ENCODE measurements around the gene CFAP68. TPM values are rescaled to one million over a fixed set of nuclear protein-coding genes. Genes with fewer than 3 reads are reported as not detected.

Gene CFAP68
- total RNA-seq, result 16.1 TPM

GRCh38 chr11:111878849-111879636, at the start of gene CFAP68, which contains the start of gene FDXACB1:
Gene CFAP68, plus strand, starts transcription at chr11:111879541. Its CDS starts 20 bp downstream, at chr11:111879561.
Gene FDXACB1, minus strand, starts transcription at chr11:111879165. Its CDS starts 33 bp downstream, at chr11:111879132.
- peak; percentile 99 for DNase-seq

GRCh38 chr11:111833524-111833923, 45.8 kb upstream of the CFAP68 start:
- DNase-seq, result peak; percentile 68

GRCh38 chr11:111834432-111835163, 44.7 kb upstream of the CFAP68 start:
- DNase-seq, result no peak

GRCh38 chr11:111835665-111836064, 43.7 kb upstream of the CFAP68 start:
- DNase-seq, result no peak

GRCh38 chr11:111836162-111836561, 43.2 kb upstream of the CFAP68 start:
- DNase-seq, result no peak

- DNase-seq, result no peak
These were observed 42.6 kb upstream of the CFAP68 start for GRCh38 chr11:111836721-111837120.

GRCh38 chr11:111837366-111837891, 41.9 kb upstream of the CFAP68 start:
- DNase-seq, result no peak

- DNase-seq, result no peak
These were observed 41.3 kb upstream of the CFAP68 start for GRCh38 chr11:111838054-111838453.

GRCh38 chr11:111840143-111840542, 39.2 kb upstream of the CFAP68 start:
- no peak for DNase-seq

GRCh38 chr11:111841370-111842053, 37.8 kb upstream of the CFAP68 start:
- peak; percentile 94 for DNase-seq

- no peak for DNase-seq
These were observed 35.7 kb upstream of the CFAP68 start for GRCh38 chr11:111843661-111844060.

GRCh38 chr11:111845276-111846028, 33.9 kb upstream of the CFAP68 start:
- no peak for DNase-seq

GRCh38 chr11:111846063-111846462, 33.3 kb upstream of the CFAP68 start:
- no peak for DNase-seq

- DNase-seq, result no peak
These were observed 32.7 kb upstream of the CFAP68 start for GRCh38 chr11:111846636-111847035.

GRCh38 chr11:111849631-111850030, 29.7 kb upstream of the CFAP68 start:
- DNase-seq, result no peak

- no peak for DNase-seq
These were observed 28.3 kb upstream of the CFAP68 start for GRCh38 chr11:111851067-111851466.

GRCh38 chr11:111851636-111852035, 27.7 kb upstream of the CFAP68 start:
- no peak for DNase-seq

GRCh38 chr11:111852103-111852502, 27.2 kb upstream of the CFAP68 start:
- no peak for DNase-seq

- DNase-seq, result no peak
These were observed 23.8 kb upstream of the CFAP68 start for GRCh38 chr11:111855506-111855905.

- no peak for DNase-seq
These were observed 19.1 kb upstream of the CFAP68 start for GRCh38 chr11:111860257-111860656.

GRCh38 chr11:111870113-111870512, 9.2 kb upstream of the CFAP68 start:
- peak; percentile 8 for DNase-seq

GRCh38 chr11:111870522-111870885, 8.8 kb upstream of the CFAP68 start:
- DNase-seq, result no peak

All from tongue (tissue), 2 donors.